Stimulated activated CD8-positive, alpha-beta memory T cell treated with anti-CD3 and anti-CD28 coated beads, Interleukin-12 subunit alpha, Interleukin-12 subunit beta, amount 100 ng/mL, for 24 hours (primary cell): ENCODE measurements around the gene FOXA3.
A peak's percentile ranks its signal among the peaks of the same experiment; 100 is the strongest.

Experiments
- DNase-seq: peaks from one replicate; pipeline ENCODE4 v3.0.0-alpha.2; 2020; ENCODE audit errors: extremely low read depth

Gene FOXA3

GRCh38 chr19:45863840-45864628 lies at the start of gene FOXA3:
Gene FOXA3, plus strand, starts transcription at chr19:45864326. Its CDS starts 131 bp downstream, at chr19:45864457.
- DNase-seq: no peak

- DNase-seq: no peak
Observed at GRCh38 chr19:45814851-45815480, 49.2 kb upstream of the FOXA3 start, which contains the start of gene RSPH6A. Gene RSPH6A, minus strand, starts transcription at chr19:45815308. Its CDS starts 132 bp downstream, at chr19:45815176.

DNA sequence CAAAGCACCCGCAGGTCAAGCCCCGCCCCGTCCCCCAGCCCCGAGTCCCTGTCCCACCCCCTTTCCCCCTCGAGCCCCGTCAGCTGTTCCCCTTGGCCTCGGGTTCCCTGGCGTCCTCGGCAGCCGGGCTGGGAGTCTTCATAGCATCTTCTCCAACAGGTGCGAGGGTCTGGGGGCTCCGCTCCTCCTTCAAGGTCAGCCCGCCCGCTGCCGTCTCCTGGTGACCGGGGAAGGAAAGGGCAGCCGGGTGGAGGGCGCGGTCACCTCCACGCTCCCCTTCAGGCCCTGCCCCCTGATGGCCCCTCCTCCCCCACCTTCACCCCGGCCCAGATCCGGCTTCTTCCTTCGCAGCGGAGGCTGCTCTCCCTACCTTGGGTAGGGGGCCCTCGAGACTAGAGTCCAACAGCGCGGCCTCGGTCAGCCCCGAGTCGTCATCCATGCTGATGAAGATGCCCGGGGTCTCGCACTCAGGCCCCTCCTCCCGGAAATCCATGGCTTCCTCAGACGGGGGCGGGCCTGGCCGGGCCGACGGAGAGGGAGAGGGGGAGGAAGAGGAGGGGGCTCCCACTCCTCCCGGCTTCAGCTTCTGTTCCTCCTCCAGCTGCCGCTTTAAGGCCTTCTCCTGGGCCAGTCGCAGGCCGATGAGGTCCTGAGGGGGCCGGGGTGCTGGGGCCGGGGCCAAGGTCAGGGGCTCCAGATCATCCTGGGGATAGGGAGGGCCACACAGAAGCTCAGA lies 48.5 kb upstream of the FOXA3 start:
- no peak for DNase-seq

GRCh38 chr19:45816236-45817009 lies 47.7 kb upstream of the FOXA3 start:
- no peak for DNase-seq

DNA sequence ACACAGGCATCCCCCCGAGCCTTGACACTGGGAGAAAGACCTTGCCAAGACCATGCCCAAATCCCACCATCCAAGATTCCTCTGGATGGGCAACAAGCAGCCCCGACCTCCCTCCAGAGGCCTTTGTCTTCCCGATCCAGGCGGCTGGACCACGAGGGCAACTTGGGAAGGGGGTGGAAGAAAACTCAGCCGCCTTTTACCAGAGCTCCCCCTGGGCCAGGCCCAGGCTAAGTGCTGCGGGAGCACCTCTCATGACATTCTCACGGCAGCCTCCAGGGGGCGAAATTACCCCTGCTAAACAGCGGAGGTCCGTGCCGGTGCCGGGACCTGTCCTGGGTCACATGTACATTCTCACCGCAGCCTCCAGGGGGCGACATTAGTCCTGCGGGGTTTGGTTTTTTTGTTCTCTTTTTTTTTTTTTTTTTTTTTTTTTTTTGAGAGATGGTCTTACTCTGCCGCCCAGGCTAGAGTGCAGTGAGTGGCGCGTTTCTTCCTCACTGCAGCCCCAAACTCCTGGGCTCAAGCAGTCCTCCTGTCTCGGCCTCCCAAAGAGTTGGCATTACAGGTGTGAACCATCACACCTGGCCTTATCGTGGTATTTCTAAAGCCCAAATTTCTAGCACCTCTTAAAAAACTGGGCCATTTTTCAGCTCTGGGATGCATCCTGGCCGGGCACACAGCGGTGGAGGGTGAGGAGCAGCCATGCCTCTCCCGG lies 47.0 kb upstream of the FOXA3 start:
- peak; percentile 90 for DNase-seq

GRCh38 chr19:45817725-45818301 lies 46.3 kb upstream of the FOXA3 start:
- no peak for DNase-seq

DNA sequence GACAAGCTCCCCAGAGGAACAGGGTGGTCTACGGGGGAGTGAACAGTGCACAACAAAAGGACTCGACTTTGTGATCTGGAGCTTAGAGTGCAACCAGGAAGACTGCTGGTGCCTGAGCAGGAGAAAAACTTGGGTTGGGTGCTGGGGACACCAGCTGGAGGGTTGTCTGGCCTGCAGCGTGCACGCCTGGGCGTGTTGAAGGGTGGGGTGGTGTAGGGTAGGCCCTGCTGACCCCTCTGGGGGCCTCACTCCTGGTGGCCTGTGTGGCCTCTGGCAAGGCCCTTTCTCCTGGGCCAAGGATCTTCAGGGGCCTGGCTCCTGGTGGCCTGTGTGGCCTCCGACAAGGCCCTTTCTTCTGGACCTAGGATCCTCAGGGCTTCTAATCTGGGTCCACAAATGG lies 44.4 kb upstream of the FOXA3 start:
- no peak for DNase-seq

- no peak for DNase-seq
Observed at GRCh38 chr19:45820413-45821102, 43.6 kb upstream of the FOXA3 start.

GRCh38 chr19:45821103-45821521 lies 43.0 kb upstream of the FOXA3 start:
- no peak for DNase-seq

- no peak for DNase-seq
Observed at GRCh38 chr19:45821570-45821969, 42.6 kb upstream of the FOXA3 start.

- DNase-seq: no peak
Observed at GRCh38 chr19:45822716-45823115, 41.4 kb upstream of the FOXA3 start.

DNA sequence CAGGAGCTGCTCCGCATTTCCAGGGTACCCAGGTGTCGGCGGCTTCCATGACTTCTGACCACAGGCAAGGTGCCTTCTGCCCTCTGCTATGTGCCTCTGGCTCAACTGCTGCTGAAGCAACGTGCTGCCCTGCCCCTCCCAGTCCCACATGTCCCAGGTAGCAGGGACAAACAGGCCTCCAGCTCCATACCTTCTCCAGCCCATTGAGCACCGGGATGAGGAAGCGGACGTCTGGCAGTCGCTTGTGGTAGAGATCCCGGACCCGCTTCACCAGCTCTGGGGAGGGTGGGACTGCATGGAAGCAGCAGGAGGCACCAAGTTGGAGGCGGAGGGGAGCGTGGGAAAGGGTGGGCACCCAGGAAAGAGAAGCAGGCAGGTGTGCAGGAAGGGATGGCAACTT lies 40.9 kb upstream of the FOXA3 start:
- DNase-seq: no peak

DNA sequence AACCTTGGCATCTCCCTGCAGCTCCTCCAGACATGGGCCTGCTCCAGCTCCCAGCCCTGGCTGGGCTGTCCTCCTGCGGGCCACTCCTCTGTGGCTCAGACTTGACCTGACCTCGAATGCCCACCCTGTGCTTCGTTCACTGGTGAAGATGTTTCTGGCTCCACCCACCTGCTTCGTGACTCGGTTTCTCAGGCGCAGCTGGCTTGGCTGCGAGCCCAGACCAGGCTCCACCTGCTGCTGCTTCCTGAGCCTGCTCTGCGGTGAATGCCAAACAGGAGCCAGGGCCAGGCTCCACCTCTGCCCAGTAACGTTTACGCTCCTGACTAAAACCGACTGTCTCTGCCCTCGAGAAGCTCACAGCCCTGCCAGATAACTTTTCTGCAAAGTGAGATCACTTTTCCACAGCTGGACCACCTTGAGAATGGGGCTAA lies 40.1 kb upstream of the FOXA3 start:
- DNase-seq: no peak

- DNase-seq: no peak
Observed at GRCh38 chr19:45824531-45825262, 39.4 kb upstream of the FOXA3 start.

DNA sequence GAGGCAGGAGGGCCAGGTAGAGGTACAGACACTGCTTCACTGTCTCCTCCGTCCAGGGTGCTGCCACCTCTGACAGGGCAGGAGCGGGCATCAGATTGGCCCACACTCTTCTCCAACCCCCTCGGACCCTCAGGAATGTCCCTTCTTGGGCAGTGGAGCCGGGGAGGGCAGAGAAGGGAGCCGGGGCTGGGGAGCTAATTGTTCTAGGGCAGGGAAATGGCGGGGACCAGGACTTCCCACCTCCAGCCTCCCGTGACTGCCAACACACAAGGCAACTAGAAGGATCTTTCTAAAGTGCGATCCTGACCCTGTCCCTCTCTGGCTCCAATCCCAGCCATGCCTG lies 38.9 kb upstream of the FOXA3 start:
- DNase-seq: no peak

DNA sequence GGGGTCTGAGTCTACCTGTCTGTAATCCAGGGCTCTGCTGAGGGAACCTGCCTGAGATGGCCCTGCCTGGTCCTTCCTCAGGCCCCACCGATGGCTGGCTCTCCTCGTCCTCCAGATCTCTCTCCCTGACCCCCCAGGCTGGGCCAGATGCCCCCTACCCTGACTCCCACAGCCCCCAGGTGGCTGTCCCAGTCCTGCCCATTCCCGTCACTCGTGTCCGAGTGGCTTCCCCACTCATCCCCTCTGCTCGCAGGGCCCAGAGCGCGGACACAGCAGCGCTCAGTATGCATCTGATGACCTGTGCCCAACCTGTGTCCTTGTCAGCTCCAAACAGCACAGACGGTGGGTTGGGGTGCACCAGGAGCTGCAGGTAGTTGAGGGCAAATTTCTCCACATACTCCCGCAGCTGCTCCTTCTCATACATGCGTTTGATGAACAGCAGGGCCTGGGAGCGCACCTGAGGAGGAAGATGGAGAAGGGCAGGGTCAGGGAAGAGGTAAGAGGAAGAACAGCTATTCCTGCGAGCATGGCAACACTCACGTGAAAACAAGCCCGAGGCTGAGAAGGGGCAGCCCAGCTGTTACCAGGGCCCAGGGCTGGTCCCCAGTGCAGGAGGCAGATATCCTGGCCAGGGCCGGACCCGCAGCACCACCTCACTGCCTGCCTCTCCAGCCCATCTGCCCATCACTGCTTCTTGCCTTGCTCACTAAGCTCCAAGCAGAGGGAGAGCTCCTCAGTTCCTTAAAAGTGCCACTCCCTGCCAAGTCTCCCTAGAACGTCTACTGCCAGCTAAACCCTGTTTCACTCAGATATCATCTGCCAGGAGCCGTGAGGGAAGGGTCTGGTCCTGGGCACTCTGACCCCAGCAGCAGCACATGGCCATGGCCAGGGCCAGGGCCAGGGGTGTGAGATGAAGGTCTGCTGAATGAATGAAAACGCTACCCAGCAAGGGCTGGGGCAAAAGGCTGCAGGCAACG lies 37.9 kb upstream of the FOXA3 start:
- no peak for DNase-seq

- no peak for DNase-seq
Observed at GRCh38 chr19:45826934-45827333, 37.2 kb upstream of the FOXA3 start.

- DNase-seq: no peak
Observed at GRCh38 chr19:45827459-45828093, 36.5 kb upstream of the FOXA3 start.
